Transverse colon (tissue), 4 donors: Measurements from ENCODE around the gene ANKRD36C. TPM values are rescaled to one million over a fixed set of nuclear protein-coding genes. Genes with fewer than 3 reads are reported as not detected.
"Not testable (repeated sequence)": the region's sequence is repeated elsewhere in the genome, so short reads cannot be mapped to it uniquely, and the experiment has no call there.

ENCODE experiments used
- DNase-seq: peaks from one replicate; pipeline ENCODE4 v3.0.0-alpha.2; 2019
- H3K27ac ChIP-seq, 4 donors: fragments of 200-600 bp; sonication (generic); 2 replicates each; pipeline ENCODE4 v1.5.1; 2016 to 2018; ENCODE audit warnings: inconsistent platforms in 4 of 4
- H3K27me3 ChIP-seq: fragments of 200-600 bp; sonication (generic); 2 replicates; pipeline ENCODE4 v1.5.1; 2017; ENCODE audit warnings: inconsistent platforms
- H3K36me3 ChIP-seq, 4 donors: fragments of 200-600 bp; sonication (generic); 2 replicates each; pipeline ENCODE4 v1.5.1; 2017 to 2019; ENCODE audit warnings: inconsistent platforms in 4 of 4
- H3K4me1 ChIP-seq, 4 donors: fragments of 200-600 bp; sonication (generic); 2 replicates each; pipeline ENCODE4 v1.5.1; 2017 to 2020; ENCODE audit warnings: inconsistent platforms in 4 of 4
- H3K4me3 ChIP-seq, 4 donors: fragments of 200-600 bp; sonication (generic); 1 replicate in 1 of 4; 2 replicates in 3 of 4; pipeline versions ENCODE4 v1.5.1 to v1.6.1; 2017 to 2019; ENCODE audit warnings: inconsistent platforms in 4 of 4
- H3K9me3 ChIP-seq, 2 donors: fragments of 200-600 bp; sonication (generic); 2 replicates each; pipeline ENCODE4 v1.5.1; 2017 to 2019; ENCODE audit warnings: inconsistent platforms in 2 of 2
- WGBS, 2 donors: methylation state at CpG; one replicate each; pipeline ENCODE4 v1.1.5; 2018; ENCODE audit warnings: low coverage in 1 of 2; 5-methylcytosine and 5-hydroxymethylcytosine counted together
- in situ Hi-C, 4 donors: fragments of 200-750 bp; cut with MboI; loops; one replicate each; pipeline versions ENCODE4 v1.15.0 to v1.15.1; 2017; ENCODE audit warnings: low sequenced_read_pairs in 3 of 4, low pct_ligation_motif_present in 1 of 4, low pct_unique_long_range_greater_than_20kb in 1 of 4
- intact Hi-C: fragments of 100-400 bp; cut with DNase I; formaldehyde crosslinking; loops from one replicate; pipeline ENCODE4 v1.15.1; 2023; ENCODE audit warnings: low total_unique reads
- total RNA-seq, 4 donors: library from RNA; depleted of rRNA; stranded (reverse); fragments of >200 nt; gene quantifications; one replicate each; pipeline ENCODE4 v1.1.0, GENCODE V29; 2016
- TF ChIP-seq, protein P1 (sequence below), 5 experiments: fragments of 200-600 bp in 3 of 5; fragments of 450-650 bp in 2 of 5; sonication (generic) in 3 of 5; IDR thresholded peaks; 1 replicate in 2 of 5; 2 replicates in 3 of 5; pipeline ENCODE4 v1.5.1; 2016 to 2017; ENCODE audit warnings: antibody characterized with exemption in 5 of 5, inconsistent platforms in 3 of 5, mild to moderate bottlenecking in 2 of 5, moderate library complexity in 1 of 5

The ANKRD36C gene
- total RNA-seq, 4 donors from 2014 or later = 38.6 to 81.2 (median 60.0) TPM

GRCh38 chr2:95992520-95993272 lies 1.1 kb upstream of the ANKRD36C start:
- H3K36me3 ChIP-seq, H3K27me3 ChIP-seq, in situ Hi-C loops, H3K9me3 ChIP-seq, H3K4me1 ChIP-seq: not testable (repeated sequence)
- Histone ChIP-seq H3K27ac (peak overlapping the region; percentile 92 to 97 (median 95)), H3K4me3 (peak overlapping the region; percentile 35 to 73 (median 64))
- DNase-seq = peak; percentile 70
- intact Hi-C loops = loop anchor here (2.0 kb wide), 1 partner anchor 124 kb away; the partner anchor contains the start of gene ADRA2B
- TF ChIP-seq, protein P1, sequence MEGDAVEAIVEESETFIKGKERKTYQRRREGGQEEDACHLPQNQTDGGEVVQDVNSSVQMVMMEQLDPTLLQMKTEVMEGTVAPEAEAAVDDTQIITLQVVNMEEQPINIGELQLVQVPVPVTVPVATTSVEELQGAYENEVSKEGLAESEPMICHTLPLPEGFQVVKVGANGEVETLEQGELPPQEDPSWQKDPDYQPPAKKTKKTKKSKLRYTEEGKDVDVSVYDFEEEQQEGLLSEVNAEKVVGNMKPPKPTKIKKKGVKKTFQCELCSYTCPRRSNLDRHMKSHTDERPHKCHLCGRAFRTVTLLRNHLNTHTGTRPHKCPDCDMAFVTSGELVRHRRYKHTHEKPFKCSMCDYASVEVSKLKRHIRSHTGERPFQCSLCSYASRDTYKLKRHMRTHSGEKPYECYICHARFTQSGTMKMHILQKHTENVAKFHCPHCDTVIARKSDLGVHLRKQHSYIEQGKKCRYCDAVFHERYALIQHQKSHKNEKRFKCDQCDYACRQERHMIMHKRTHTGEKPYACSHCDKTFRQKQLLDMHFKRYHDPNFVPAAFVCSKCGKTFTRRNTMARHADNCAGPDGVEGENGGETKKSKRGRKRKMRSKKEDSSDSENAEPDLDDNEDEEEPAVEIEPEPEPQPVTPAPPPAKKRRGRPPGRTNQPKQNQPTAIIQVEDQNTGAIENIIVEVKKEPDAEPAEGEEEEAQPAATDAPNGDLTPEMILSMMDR (IDR thresholded peaks at IDR 0.05) = peak; percentile 86 to 99 (median 90)
- WGBS, 2 donors = 5 to 21% methylated on average over 7 to 26 of the region's 34 CpGs

DNA sequence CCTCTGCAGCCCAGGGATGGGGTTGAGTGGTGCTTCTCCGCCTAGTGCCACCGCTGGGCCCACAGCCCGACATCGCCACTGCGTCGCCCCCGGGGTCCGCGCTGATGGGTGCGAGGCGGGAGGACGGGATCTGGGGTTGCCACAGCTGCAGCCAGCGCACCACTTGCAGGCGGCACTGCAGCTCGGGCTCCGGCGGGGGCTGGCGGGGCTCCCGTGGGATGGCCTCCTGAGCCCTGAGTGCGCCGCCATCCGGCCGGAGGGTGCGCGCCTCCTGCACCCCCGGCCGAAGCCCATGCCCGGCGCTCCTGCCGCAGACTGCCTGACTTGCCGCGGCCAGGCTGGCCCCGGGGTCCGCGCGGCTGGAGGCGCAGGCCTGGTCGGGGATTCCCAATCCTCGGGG lies 478 bp upstream of the ANKRD36C start:
- H3K27me3 ChIP-seq, H3K4me1 ChIP-seq, in situ Hi-C loops, H3K36me3 ChIP-seq, DNase-seq, H3K9me3 ChIP-seq: not testable (repeated sequence)
- no CpG with 5 or more reads among the region's 39 CpGs for WGBS, 2 donors
- peak overlapping the region; percentile 92 to 97 (median 95) for H3K27ac ChIP-seq
- intact Hi-C loops = loop anchor here (2.0 kb wide), 1 partner anchor 125 kb away; the partner anchor contains the start of gene ADRA2B
- H3K4me3 ChIP-seq = peak overlapping the region in 3 of 4 donors; percentile 57 to 73 (median 70)

DNA sequence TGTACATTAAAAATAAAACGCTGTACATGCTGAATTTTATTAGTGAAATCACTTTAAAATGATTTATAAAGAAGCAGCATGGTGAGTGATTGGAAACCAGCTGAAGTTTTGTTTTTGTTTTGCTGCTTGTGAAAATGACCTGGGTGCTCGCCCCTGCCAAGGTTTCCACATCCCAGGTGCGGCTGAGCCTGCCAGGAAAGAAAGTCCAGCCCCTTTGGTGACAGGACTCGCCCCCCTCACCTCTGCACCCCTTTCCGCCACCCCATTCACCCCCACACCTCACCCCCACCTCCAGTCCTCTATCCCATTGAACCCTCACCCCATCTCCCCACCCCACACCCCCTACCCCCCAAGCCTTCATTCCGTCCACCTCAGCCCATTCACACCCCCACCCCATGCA lies 740 bp downstream of the ANKRD36C start:
- intact Hi-C loops, H3K27me3 ChIP-seq, H3K9me3 ChIP-seq, in situ Hi-C loops, H3K36me3 ChIP-seq, H3K4me1 ChIP-seq, DNase-seq: not testable (repeated sequence)
- WGBS, 2 donors = 8 to 11% methylated on average over 1 to 5 of the region's 6 CpGs
- Histone ChIP-seq H3K4me3 (peak overlapping the region in 3 of 4 donors; percentile 22 to 52 (median 51)), H3K27ac (peak overlapping the region; percentile 92 to 97 (median 93))

DNA sequence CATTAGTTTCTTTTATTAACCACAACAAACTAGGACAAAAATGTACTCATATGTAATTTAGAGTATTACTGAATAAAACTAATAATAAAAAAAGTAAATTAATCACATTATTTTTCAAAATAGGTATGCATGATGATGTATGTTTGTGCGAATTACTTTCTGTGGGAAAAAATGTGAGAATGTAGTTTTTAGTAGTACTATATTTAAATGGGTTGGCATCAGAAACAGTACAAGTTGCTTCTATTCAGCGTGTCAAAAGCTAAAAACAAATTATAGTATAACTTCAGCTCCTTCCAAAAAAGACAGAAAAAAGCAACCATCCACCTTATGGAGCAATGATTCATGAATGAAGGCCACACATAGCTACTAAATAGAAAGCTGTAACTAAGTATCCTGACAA lies 40.0 kb downstream of the ANKRD36C start:
- DNase-seq, H3K4me1 ChIP-seq, H3K36me3 ChIP-seq, H3K4me3 ChIP-seq, H3K9me3 ChIP-seq, intact Hi-C loops, H3K27me3 ChIP-seq, in situ Hi-C loops, H3K27ac ChIP-seq: not testable (repeated sequence)
- whole genome bisulfite sequencing, 2 donors = 59% methylated on average over 2 of the region's 2 CpGs

- in situ Hi-C loops, H3K27ac ChIP-seq, H3K4me1 ChIP-seq, H3K9me3 ChIP-seq, H3K4me3 ChIP-seq, DNase-seq, H3K27me3 ChIP-seq, H3K36me3 ChIP-seq, intact Hi-C loops: not testable (repeated sequence)
- 58 to 76% methylated on average over 1 of the region's 1 CpG for WGBS, 2 donors
Observed at GRCh38 chr2:95948039-95948438, 43.6 kb downstream of the ANKRD36C start.

GRCh38 chr2:95939947-95940346 lies 51.7 kb downstream of the ANKRD36C start:
- H3K27me3 ChIP-seq, H3K9me3 ChIP-seq, in situ Hi-C loops, H3K36me3 ChIP-seq, intact Hi-C loops, H3K27ac ChIP-seq, H3K4me3 ChIP-seq, DNase-seq, H3K4me1 ChIP-seq: not testable (repeated sequence)
- 92 to 97% methylated on average over 7 to 11 of the region's 11 CpGs for WGBS, 2 donors

GRCh38 chr2:95930740-95931139 lies 60.9 kb downstream of the ANKRD36C start:
- intact Hi-C loops, H3K27ac ChIP-seq, H3K9me3 ChIP-seq, H3K4me1 ChIP-seq, DNase-seq, H3K36me3 ChIP-seq, in situ Hi-C loops, H3K4me3 ChIP-seq, H3K27me3 ChIP-seq: not testable (repeated sequence)
- WGBS, 2 donors = 82 to 90% methylated on average over 3 of the region's 3 CpGs

GRCh38 chr2:95917007-95917406 lies 74.6 kb downstream of the ANKRD36C start:
- H3K9me3 ChIP-seq, in situ Hi-C loops, intact Hi-C loops, H3K4me1 ChIP-seq, DNase-seq, H3K27ac ChIP-seq, H3K36me3 ChIP-seq, H3K4me3 ChIP-seq, H3K27me3 ChIP-seq: not testable (repeated sequence)
- 75 to 88% methylated on average over 1 of the region's 1 CpG for WGBS, 2 donors

DNA sequence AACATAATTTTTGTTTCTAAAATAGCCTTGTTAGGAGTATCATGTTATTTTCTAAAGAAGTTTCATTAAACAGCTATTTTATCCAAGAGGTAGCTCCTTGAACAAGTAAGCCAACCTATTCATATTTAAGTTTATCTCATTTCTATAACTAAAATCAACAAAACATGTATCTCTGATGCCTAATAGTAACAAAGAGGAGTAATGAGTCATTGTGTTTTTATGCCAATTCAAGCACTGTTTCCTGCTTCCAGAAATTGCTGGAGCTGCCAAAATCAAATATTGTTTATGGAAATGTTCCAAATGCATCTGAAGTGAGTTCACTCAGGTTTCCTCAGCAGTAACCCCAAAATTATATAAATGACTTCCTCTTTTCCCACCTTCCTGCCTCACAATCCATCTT lies 76.5 kb downstream of the ANKRD36C start:
- H3K9me3 ChIP-seq, H3K4me1 ChIP-seq, H3K36me3 ChIP-seq, H3K27me3 ChIP-seq, DNase-seq, intact Hi-C loops, in situ Hi-C loops, H3K27ac ChIP-seq, H3K4me3 ChIP-seq: not testable (repeated sequence)

DNA sequence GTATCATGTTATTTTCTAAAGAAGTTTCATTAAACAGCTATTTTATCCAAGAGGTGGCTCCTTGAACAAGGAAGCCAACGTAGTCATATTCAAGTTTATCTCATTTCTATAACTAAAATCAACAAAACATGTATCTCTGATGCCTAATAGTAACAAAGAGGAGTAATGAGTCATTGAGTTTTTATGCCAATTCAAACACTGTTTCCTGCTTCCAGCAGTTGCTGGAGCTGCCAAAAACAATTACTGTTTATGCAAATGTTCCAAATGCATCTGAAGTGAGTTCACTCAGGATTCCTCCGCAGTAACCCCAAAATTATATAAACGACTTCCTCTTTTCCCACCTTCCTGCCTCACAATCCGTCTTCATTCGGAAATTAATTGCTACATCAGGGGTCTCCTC lies 80.2 kb downstream of the ANKRD36C start:
- H3K27me3 ChIP-seq, H3K36me3 ChIP-seq, in situ Hi-C loops, H3K4me3 ChIP-seq, DNase-seq, H3K27ac ChIP-seq, H3K9me3 ChIP-seq, H3K4me1 ChIP-seq, intact Hi-C loops: not testable (repeated sequence)
- 55 to 59% methylated on average over 5 of the region's 5 CpGs for WGBS, 2 donors
